ENCODE measurements around the gene HBS1L. TPM values are rescaled to one million over a fixed set of nuclear protein-coding genes. Genes with fewer than 3 reads are reported as not detected.

The HBS1L gene
- total RNA-seq, 2 donors from 2014 or later, result 175 to 193 TPM

GRCh38 chr6:135046912-135047311, 7.7 kb downstream of the HBS1L start:
- Mint-ChIP-seq H3K36me3 (ENCODE audit: insufficient read depth in 2 of 2) (peaks cover 15 to 32% of the 10 kb centered on the region in 2 donors), H3K9me3 (no peaks in the 10 kb centered on the region)
- peak; percentile 85 to 89 for ATAC-seq (replicated peaks in 1 of 2)

GRCh38 chr6:135044639-135045038, 10.0 kb downstream of the HBS1L start:
- H3K36me3 Mint-ChIP-seq (ENCODE audit: insufficient read depth in 2 of 2), result peaks cover 13 to 31% of the 10 kb centered on the region in 2 donors
- peak overlapping the region in 1 of 2 donors; percentile 36 for H3K4me3 Mint-ChIP-seq
- no peaks in the 10 kb centered on the region for H3K9me3 Mint-ChIP-seq
- no peak for ATAC-seq (replicated peaks in 1 of 2)
- H3K27me3 Mint-ChIP-seq (ENCODE audit: low read depth), result no peaks in the 10 kb centered on the region
- no peak for DNase-seq
- no peak overlapping the region for H3K27ac Mint-ChIP-seq
- peaks cover 63% of the 10 kb centered on the region for H3K4me1 Mint-ChIP-seq (ENCODE audit: low read depth)

More at GRCh38 chr6:135046912-135047311, 7.7 kb downstream of the HBS1L start:
- H3K4me3 Mint-ChIP-seq, result peak overlapping the region in 1 of 2 donors; percentile 35
- H3K27ac Mint-ChIP-seq, result no peak overlapping the region
- no peak for DNase-seq
- no peaks in the 10 kb centered on the region for H3K27me3 Mint-ChIP-seq (ENCODE audit: low read depth)
- H3K4me1 Mint-ChIP-seq (ENCODE audit: low read depth), result peaks cover 69% of the 10 kb centered on the region

GRCh38 chr6:135043846-135044245, 10.8 kb downstream of the HBS1L start:
- peaks cover 69% of the 10 kb centered on the region for H3K4me1 Mint-ChIP-seq (ENCODE audit: low read depth)
- ATAC-seq (replicated peaks in 1 of 2) (no peak), DNase-seq (no peak)
- H3K4me3 Mint-ChIP-seq, result no peak overlapping the region
- H3K27me3 Mint-ChIP-seq (ENCODE audit: low read depth), result no peaks in the 10 kb centered on the region
- H3K36me3 Mint-ChIP-seq (ENCODE audit: insufficient read depth in 2 of 2), result peaks cover 19 to 35% of the 10 kb centered on the region in 2 donors
- H3K9me3 Mint-ChIP-seq, result no peaks in the 10 kb centered on the region
- H3K27ac Mint-ChIP-seq, result no peak overlapping the region

GRCh38 chr6:135043364-135043763, 11.3 kb downstream of the HBS1L start:
- peaks cover 66% of the 10 kb centered on the region for H3K4me1 Mint-ChIP-seq (ENCODE audit: low read depth)
- H3K9me3 Mint-ChIP-seq, result no peaks in the 10 kb centered on the region
- peaks cover 15 to 30% of the 10 kb centered on the region in 2 donors for H3K36me3 Mint-ChIP-seq (ENCODE audit: insufficient read depth in 2 of 2)
- peak overlapping the region in 1 of 2 donors; percentile 15 for H3K4me3 Mint-ChIP-seq
- H3K27me3 Mint-ChIP-seq (ENCODE audit: low read depth), result no peaks in the 10 kb centered on the region
- DNase-seq (no peak), ATAC-seq (replicated peaks in 1 of 2) (peak in 1 of 2 donors; percentile 47)
- peak overlapping the region; percentile 2 for H3K27ac Mint-ChIP-seq

- H3K27ac Mint-ChIP-seq, result no peak overlapping the region
- H3K36me3 Mint-ChIP-seq (ENCODE audit: insufficient read depth in 2 of 2), result peaks cover 13 to 35% of the 10 kb centered on the region in 2 donors
- H3K4me3 Mint-ChIP-seq, result no peak overlapping the region
- H3K27me3 Mint-ChIP-seq (ENCODE audit: low read depth), result no peaks in the 10 kb centered on the region
- no peaks in the 10 kb centered on the region for H3K9me3 Mint-ChIP-seq
- DNase-seq (no peak), ATAC-seq (replicated peaks in 1 of 2) (no peak)
- H3K4me1 Mint-ChIP-seq (ENCODE audit: low read depth), result peaks cover 42% of the 10 kb centered on the region
These were observed 16.3 kb downstream of the HBS1L start for GRCh38 chr6:135038335-135038734.

- Mint-ChIP-seq H3K4me1 (ENCODE audit: low read depth) (peaks cover 41% of the 10 kb centered on the region), H3K9me3 (no peaks in the 10 kb centered on the region), H3K27me3 (ENCODE audit: low read depth) (no peaks in the 10 kb centered on the region), H3K27ac (peak overlapping the region; percentile 25), H3K4me3 (no peak overlapping the region), H3K36me3 (ENCODE audit: insufficient read depth in 2 of 2) (peaks cover 11 to 35% of the 10 kb centered on the region in 2 donors)
- ATAC-seq (replicated peaks in 1 of 2) (no peak), DNase-seq (no peak)
These were observed 17.1 kb downstream of the HBS1L start for GRCh38 chr6:135037541-135037940.

- Mint-ChIP-seq H3K27ac (peak overlapping the region; percentile 67), H3K36me3 (ENCODE audit: insufficient read depth in 2 of 2) (peaks cover 11 to 32% of the 10 kb centered on the region in 2 donors), H3K27me3 (ENCODE audit: low read depth) (no peaks in the 10 kb centered on the region), H3K4me3 (no peak overlapping the region), H3K4me1 (ENCODE audit: low read depth) (peaks cover 43% of the 10 kb centered on the region), H3K9me3 (no peaks in the 10 kb centered on the region)
- ATAC-seq (replicated peaks in 1 of 2) (no peak), DNase-seq (no peak)
These were observed 17.7 kb downstream of the HBS1L start for GRCh38 chr6:135036731-135037420.

GRCh38 chr6:135033238-135033637, 21.4 kb downstream of the HBS1L start:
- H3K36me3 Mint-ChIP-seq (ENCODE audit: insufficient read depth in 2 of 2), result peaks cover 11 to 41% of the 10 kb centered on the region in 2 donors

GRCh38 chr6:135030532-135031178, 24.0 kb downstream of the HBS1L start:
- Mint-ChIP-seq H3K36me3 (ENCODE audit: insufficient read depth in 2 of 2) (peaks cover 10 to 48% of the 10 kb centered on the region in 2 donors), H3K27me3 (ENCODE audit: low read depth) (no peaks in the 10 kb centered on the region), H3K27ac (peak overlapping the region; percentile 84), H3K9me3 (no peaks in the 10 kb centered on the region), H3K4me3 (peak overlapping the region; percentile 44 to 56), H3K4me1 (ENCODE audit: low read depth) (peaks cover 70% of the 10 kb centered on the region)
- peak; percentile 54 to 63 for ATAC-seq (replicated peaks in 1 of 2)
- peak; percentile 21 to 36 for DNase-seq

More at GRCh38 chr6:135033238-135033637, 21.4 kb downstream of the HBS1L start:
- ATAC-seq (replicated peaks in 1 of 2), result no peak
- H3K4me1 Mint-ChIP-seq (ENCODE audit: low read depth), result peaks cover 62% of the 10 kb centered on the region
- no peak overlapping the region for H3K4me3 Mint-ChIP-seq
- no peaks in the 10 kb centered on the region for H3K9me3 Mint-ChIP-seq
- DNase-seq, result no peak
- peak overlapping the region; percentile 24 for H3K27ac Mint-ChIP-seq
- no peaks in the 10 kb centered on the region for H3K27me3 Mint-ChIP-seq (ENCODE audit: low read depth)

- ATAC-seq (replicated peaks in 1 of 2) (peak; percentile 95), DNase-seq (peak; percentile 27 to 38)
- Mint-ChIP-seq H3K4me1 (ENCODE audit: low read depth) (peaks cover 76% of the 10 kb centered on the region), H3K27ac (peak overlapping the region; percentile 44), H3K4me3 (peak overlapping the region; percentile 44 to 56), H3K27me3 (ENCODE audit: low read depth) (no peaks in the 10 kb centered on the region), H3K9me3 (no peaks in the 10 kb centered on the region), H3K36me3 (ENCODE audit: insufficient read depth in 2 of 2) (peaks cover 12 to 49% of the 10 kb centered on the region in 2 donors)
These were observed 24.6 kb downstream of the HBS1L start for GRCh38 chr6:135030056-135030473.

GRCh38 chr6:135025775-135026174, 28.8 kb downstream of the HBS1L start:
- H3K4me1 Mint-ChIP-seq (ENCODE audit: low read depth), result peaks cover 77% of the 10 kb centered on the region
- no peaks in the 10 kb centered on the region for H3K9me3 Mint-ChIP-seq
- peak overlapping the region; percentile 87 for H3K27ac Mint-ChIP-seq
- peaks cover 10 to 29% of the 10 kb centered on the region in 2 donors for H3K36me3 Mint-ChIP-seq (ENCODE audit: insufficient read depth in 2 of 2)
- H3K4me3 Mint-ChIP-seq, result peak overlapping the region in 1 of 2 donors; percentile 45
- no peaks in the 10 kb centered on the region for H3K27me3 Mint-ChIP-seq (ENCODE audit: low read depth)
- DNase-seq, result no peak
- ATAC-seq (replicated peaks in 1 of 2), result no peak

- H3K9me3 Mint-ChIP-seq, result no peaks in the 10 kb centered on the region
- H3K4me1 Mint-ChIP-seq (ENCODE audit: low read depth), result peaks cover 78% of the 10 kb centered on the region
These were observed 29.4 kb downstream of the HBS1L start for GRCh38 chr6:135025175-135025574.

GRCh38 chr6:135022050-135022697, 32.4 kb downstream of the HBS1L start:
- H3K9me3 Mint-ChIP-seq, result no peaks in the 10 kb centered on the region
- DNase-seq, result no peak
- H3K36me3 Mint-ChIP-seq (ENCODE audit: insufficient read depth in 2 of 2), result peaks cover 8 to 12% of the 10 kb centered on the region in 2 donors
- peak overlapping the region; percentile 52 for H3K27ac Mint-ChIP-seq
- ATAC-seq (replicated peaks in 1 of 2), result no peak
- H3K27me3 Mint-ChIP-seq (ENCODE audit: low read depth), result no peaks in the 10 kb centered on the region
- peaks cover 79% of the 10 kb centered on the region for H3K4me1 Mint-ChIP-seq (ENCODE audit: low read depth)
- peak overlapping the region; percentile 26 to 37 for H3K4me3 Mint-ChIP-seq

More at GRCh38 chr6:135025175-135025574, 29.4 kb downstream of the HBS1L start:
- Mint-ChIP-seq H3K27ac (peak overlapping the region; percentile 87), H3K36me3 (ENCODE audit: insufficient read depth in 2 of 2) (peaks cover 9 to 25% of the 10 kb centered on the region in 2 donors), H3K27me3 (ENCODE audit: low read depth) (no peaks in the 10 kb centered on the region), H3K4me3 (peak overlapping the region in 1 of 2 donors; percentile 45)
- ATAC-seq (replicated peaks in 1 of 2) (no peak), DNase-seq (no peak)

Data from activated T-cell treated with anti-CD3 and anti-CD28 coated beads, Interleukin-2, amount 50 U/mL, for 72 hours (primary cell).